HG03571 (cell line): ENCODE measurements around the gene TPST2.
A peak's percentile ranks its signal among the peaks of the same experiment; 100 is the strongest.

ENCODE experiments used
- ATAC-seq: cut with Tn5 transposase; IDR thresholded peaks from one replicate; pipeline ENCODE4 v1.9.1; 2021; ENCODE audit not compliant: unreplicated experiment

Gene TPST2

DNA sequence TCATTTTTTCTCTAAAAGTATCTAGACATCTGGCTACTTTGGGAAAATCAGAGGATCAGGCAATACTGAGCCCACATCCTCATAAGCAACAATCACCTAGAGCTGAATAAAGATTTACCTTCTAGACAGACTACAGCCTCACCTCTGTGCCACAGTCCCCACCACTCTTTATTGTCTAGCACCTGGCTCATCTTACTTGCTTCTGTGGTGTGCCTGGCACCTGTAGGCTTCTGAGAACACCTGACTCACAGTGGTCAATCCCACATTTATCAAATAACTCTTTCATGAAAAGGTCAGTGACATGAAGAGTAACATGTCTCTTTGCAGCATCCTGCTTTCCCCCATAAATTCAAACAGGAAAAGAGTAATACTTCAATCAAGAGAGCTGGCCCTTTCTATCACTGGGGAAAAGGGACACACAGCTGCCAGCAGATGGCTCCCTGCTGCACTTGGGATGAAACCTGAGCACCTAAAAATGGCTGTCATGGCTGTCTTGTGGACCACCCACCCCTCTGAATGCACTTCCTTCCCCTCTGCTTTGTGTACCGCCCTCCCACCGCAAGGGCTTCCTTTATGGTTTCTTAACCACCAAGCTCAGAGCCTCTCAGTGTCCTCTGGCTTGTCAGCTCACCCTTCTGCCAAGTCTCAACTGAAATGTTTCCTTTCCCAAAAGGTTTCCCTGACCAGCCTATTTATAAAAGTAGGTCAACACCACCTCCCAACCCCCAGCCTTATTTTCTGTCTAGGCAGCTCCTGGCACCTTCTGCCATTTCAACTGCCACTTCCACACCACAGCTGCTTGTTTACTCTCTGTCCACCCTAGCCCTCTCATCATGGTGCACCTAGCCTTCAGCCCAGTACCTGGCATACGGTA, 87.0 kb downstream of the TPST2 start:
- no peak for ATAC-seq

DNA sequence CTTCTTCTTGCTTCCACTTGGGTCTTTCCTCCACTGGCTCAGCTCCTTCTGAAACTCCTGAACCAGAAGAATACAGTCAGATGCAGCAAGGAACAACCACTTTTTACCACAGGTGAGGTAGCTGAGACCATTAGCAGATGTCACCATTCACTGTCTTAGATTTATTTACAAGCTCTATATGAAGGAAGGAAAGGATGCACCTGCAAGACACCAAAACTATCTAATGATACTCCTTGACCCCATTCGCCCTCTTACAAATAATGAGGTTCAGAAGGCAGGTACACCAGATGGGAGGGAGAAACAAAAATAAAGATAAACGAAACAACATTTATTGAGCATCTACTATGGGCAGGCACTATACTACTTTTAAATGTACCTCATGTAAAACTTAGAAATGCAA, 87.9 kb downstream of the TPST2 start:
- ATAC-seq = no peak

- ATAC-seq = no peak
Observed at GRCh38 chr22:26499188-26499703, 90.7 kb downstream of the TPST2 start.

- no peak for ATAC-seq
Observed at GRCh38 chr22:26496456-26496855, 93.5 kb downstream of the TPST2 start.

DNA sequence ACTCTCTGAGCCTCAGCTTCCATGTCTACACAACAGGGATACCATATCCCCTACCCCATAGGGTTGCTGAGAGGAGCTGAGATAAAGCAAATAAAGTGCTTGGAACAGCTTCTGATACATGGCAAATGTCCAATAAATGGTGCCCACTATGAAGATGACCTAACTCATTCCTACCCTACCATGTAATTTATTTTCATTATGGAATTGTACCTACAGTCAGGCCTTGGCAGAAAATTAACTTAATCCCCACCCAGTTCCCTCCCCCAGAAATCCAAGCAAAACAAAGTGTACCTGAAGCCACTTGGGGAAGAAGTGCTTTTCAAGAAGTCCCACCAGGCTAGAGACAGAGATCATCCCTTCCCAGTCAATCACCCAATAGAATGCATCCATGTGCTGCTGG, 95.4 kb downstream of the TPST2 start:
- ATAC-seq = no peak

- no peak for ATAC-seq
Observed at GRCh38 chr22:26492220-26492619, 97.7 kb downstream of the TPST2 start.

DNA sequence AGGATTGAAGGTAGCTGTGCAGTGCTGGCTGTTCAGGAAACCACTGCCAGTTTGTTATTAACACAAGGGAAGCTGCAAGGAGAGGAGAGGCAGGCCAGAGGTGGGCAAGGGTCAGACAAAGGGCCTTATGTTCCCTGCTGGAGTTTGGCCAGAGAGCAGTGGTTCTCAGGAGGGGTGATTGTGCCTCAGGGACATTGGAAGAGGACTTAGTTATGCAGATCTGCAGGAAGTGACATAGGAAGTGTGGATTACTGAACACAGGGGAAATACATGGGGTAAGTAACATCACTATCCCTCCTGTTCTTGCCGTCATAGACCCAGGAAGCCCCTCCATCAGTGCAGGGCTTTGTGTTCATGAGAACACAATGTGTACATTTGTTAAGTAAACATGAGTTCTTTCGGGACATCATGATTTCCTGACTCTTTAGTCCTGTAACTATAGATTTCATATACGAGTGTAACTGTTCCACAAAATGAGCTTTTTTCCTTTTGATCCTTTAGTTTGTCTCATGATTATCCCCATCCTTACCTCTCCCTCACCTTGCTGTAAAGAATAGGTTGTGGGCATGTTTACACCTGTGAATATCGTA, 100.4 kb downstream of the TPST2 start:
- ATAC-seq = no peak

DNA sequence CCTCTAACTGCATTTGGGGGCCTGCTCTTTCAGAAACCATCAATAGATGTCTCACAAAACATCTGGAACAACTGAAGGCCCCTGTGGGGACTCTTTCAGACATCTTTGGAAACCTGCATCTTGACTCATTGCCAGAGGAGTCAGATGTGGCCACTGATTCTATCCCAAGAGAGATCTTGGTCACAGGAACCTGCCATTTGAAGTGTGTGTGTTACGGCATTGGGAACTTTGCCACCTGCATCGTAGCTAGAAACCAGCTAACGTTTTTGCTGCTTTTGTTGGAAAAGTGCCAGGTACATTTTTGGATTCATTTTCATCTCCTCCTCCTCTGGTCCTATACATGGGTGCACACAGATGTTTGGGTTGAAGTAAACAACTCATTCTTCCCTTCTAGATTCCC, 101.9 kb downstream of the TPST2 start:
- ATAC-seq = no peak

GRCh38 chr22:26486394-26486793, 103.5 kb downstream of the TPST2 start:
- no peak for ATAC-seq

DNA sequence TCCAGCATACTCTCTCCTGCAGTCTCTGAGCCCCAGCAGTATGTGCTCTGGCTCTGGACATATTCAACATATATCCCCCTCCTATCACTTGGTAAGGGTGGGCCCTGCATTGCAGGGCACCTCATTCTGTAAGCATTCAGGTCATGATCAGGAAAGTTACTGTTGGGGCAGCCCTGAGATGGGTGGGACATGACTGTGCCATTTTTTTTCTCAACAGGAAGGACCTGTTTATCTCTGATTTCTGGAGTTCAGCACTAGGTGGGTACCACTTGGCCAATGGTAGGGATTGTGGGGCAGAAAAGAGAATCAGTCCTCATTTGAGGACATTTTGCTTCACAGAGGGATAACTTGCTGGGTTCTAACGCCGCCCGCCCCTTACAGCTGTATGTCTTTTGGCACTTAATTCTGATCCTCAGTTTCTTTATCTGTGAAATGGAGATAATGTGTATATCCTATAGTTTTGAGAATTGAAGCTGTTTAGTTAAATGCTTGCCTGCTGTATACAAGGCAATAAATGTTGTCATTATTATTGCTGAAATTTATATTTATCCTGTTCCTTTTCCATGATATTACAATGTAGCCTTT, 104.0 kb downstream of the TPST2 start:
- no peak for ATAC-seq

GRCh38 chr22:26485013-26485412, 104.9 kb downstream of the TPST2 start:
- ATAC-seq = no peak

DNA sequence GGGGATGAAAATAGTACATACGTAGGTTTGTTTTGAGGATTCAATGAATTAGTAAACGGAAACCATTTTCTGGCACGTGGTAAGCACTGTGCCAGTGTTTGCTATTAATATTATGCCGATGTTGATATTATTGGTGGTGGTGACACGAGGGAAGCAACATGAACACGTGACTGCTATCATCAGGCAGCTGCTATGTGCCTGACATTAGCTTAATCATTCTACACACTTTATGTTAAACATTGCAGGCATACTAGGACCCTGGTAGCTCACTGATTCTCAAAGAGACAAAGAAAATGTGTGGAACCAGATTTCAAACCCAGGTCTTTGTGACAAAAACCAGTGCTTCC, 105.6 kb downstream of the TPST2 start:
- no peak for ATAC-seq

DNA sequence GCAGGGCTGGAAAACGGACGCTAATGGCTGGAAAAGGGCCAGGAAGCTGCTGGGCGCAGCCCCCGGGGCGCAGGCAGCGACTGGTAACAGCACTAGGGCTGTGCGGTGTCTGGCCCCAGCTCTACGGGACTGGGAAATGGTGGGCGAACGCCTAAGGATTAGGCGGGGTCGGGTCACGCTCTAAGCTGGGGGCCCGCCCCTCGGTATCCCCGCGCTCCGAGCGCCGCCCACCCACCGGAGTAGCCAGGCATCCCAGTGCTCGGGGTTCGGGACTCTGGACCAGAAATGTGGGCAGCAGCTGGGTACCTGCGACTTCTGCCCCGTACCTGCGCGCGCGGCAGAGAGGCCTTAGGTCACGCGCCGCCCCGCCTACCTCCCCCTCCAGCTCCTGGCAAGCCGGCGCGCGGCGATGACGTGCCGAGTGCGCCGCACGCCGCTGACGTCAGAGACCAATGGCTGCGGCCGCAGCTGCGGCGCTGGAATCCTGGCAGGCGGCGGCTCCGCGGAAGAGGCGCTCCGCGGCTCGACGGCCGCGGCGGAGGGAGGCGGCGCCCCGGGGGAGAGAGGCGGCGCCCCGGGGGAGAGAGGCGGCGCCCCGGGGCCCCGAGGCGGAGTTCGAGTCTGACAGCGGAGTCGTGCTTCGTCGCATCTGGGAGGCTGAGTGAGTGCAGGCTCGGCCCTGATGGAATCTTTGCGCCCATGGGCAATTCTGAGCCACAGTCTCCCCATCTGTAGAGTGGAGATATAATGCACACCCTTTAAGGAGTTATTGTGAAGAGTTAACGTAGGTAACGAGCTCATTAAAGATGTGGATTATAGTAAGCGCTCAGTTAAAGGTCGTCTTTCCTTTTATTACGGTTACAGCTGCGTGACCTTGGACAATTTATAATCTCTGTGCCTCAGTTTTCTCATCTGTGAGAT, 106.2 kb downstream of the TPST2 start, which contains the start of the genes HPS4 and SRRD:
Gene HPS4 (minus strand): TSS at position 345 of the 921 bp plus-strand sequence. CDS start 2,021 bp downstream, outside the sequence.
Gene SRRD (plus strand): TSS at position 439 of the 921 bp plus-strand sequence. CDS start 14 bp downstream, at position 453.
- ATAC-seq = peak; percentile 53

DNA sequence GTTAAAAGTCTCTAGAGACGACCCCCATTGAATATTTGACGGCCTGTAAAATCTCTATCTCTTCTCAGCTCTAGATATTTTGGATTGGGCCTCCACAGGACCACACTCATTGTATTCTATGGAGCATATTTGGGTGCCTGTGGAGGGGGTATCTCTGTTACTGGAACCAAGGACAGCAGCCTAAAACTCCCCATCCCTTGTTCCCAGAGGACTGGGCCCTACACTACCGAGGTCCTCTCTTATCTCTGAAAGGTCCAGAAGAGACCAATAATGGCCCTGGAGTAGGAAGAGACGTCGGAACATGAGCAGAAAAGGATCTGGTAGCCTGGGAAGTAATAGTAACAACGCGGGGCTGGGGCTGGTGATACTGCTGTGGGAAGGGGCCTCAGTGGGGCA, 106.9 kb downstream of the TPST2 start:
- no peak for ATAC-seq

DNA sequence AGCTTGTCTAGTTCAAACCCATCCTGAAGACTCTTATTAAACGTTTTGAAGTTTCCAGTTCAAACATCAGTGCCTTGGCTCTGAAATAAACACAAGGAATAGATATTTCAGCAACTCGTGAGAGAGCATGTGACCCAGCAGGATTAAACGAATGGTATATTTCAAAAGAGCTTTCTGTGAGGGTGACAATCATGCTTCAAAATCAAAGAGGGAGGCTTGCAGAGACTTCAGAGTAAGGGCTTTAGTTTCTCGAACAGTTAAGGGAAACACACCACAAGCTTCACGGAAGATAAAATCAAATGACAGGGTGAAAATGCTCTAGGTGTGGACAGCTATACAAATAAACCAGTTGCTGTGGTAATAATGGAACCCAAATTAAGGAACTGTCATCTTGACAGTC, 107.8 kb downstream of the TPST2 start:
- ATAC-seq = no peak

DNA sequence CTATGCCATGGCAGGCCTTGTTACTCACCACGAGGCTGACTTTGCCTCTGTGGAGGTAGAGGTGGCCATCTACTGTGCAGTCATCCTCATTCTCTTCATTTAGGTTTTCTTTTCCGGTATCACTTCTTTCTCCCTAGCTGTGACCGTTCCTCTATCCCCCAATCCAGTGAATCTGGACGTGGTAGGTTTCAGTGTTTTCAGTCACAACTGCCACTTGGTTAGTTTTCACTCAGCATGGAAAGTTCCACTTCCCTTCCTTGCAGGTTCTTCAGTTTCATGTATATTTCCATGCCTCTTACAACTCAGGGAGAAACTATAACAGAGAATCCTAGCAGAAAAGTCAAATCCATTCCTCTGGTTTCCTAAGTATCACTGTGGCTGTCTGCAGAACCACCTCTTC, 108.2 kb downstream of the TPST2 start:
- ATAC-seq = no peak

DNA sequence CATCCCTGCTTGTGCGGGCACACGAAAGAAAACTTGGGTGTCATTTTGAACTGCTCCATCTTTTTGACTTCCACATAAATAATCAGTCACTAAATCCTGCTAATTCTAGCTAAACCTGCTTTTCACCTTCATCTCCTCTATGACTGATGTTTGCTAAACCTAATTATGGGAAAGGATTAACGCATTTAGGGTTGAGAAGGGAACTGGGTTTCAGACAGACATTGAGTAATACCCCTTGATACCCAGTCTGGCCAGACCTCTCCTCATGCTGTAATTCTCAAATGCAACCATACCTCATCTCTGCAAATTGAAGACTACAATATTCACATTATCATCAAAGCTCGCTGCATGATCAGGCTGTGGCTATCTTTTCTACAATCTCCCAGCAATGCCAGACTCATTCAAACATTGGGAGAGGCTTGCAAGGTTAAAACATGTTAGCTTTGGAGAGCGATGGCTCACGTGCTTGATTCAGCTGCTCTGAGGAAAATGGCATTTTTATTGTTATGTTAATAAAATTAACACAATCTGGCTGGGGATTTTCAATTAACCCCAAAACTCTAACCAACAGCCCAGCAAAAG, 108.7 kb downstream of the TPST2 start:
- ATAC-seq = no peak

DNA sequence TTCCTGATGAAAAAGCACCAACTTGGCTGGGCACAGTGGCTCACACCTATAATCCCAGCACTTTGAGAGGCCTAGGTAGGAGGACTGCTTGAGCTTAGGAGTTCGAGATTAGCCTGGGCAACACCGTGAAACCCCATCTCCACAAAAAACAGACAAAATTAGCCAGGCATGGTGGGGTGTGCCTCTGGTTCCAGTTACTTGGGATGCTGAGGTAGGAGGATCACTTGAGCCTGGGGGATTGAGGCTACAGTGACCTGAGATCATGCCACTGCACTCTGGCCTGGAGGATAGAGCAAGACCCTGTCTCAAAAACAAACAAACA, 109.4 kb downstream of the TPST2 start:
- no peak for ATAC-seq

DNA sequence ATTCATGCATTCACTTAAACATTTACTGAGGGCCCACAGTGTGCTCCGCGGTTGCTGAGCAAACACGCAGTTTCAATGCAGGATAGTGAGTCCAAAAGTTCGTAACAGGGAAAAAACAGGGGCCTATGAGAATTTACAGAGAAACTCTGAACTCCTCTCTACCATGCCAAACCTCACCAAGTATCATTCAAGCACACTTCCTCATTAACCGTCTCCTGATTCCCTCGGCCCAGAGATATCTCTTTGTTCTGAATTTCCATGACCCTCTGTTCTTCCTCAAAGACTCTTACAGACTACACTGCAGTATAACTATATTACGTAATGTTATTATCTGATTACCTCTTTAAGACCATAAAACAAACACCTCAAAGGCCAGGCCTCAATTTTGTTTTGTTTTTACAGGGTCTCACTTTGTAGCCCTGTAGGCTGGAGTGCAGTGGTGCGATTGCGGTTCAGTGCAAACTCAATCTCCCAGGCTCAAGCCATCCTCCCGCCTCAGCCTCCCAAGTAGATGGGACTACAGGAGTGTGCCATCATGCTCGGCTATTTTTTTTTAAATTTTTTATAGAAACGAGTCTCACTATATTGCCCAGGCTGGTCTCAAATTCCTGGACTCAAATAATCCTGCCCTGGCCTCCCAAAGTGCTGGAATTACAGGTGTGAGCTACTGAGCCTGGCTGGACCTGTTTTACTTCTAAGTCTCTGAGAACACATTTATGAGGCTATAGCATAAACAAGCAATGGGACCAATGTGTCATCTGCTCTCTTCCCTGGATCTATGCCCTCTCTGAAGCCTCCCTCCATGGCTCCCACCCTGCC, 109.9 kb downstream of the TPST2 start:
- ATAC-seq = no peak
